Thyroid gland (tissue), 4 donors: ENCODE data around the gene MISP.

Source experiments
- CTCF ChIP-seq, 6 experiments: fragments of 200-600 bp in 3 of 6; fragments of 450-650 bp in 3 of 6; sonication (generic) in 3 of 6; IDR thresholded peaks; one replicate each; pipeline ENCODE4 v1.5.1; 2016 to 2019; ENCODE audit warnings: antibody characterized with exemption in 6 of 6, mild to moderate bottlenecking in 2 of 6, inconsistent platforms in 1 of 6, moderate library complexity in 1 of 6
- POLR2A ChIP-seq, 2 donors: fragments of 450-650 bp; IDR thresholded peaks; one replicate each; pipeline ENCODE4 v1.6.1; 2017; ENCODE audit warnings: antibody characterized with exemption in 2 of 2, mild to moderate bottlenecking in 2 of 2, moderate library complexity in 1 of 2

- TF ChIP-seq CTCF (IDR thresholded peaks at IDR 0.05) (no peak), POLR2A (IDR thresholded peaks at IDR 0.05) (no peak)
These were observed 3.6 kb downstream of the MISP start for GRCh38 chr19:754530-754929.
